RWPE1 (cell line): Measurements from ENCODE around the gene RPAP3.

ENCODE experiments used
- CTCF ChIA-PET: fragments of 350-600 bp; sonication (Branson Sonifier 250); formaldehyde crosslinking; extraction: SDS; loops from one replicate; lab custom pipeline; 2021; lab: Yijun Ruan, JAX
- POLR2A ChIA-PET: fragments of 400-600 bp; formaldehyde crosslinking; extraction: SDS; loops from one replicate; lab custom pipeline; 2020; ENCODE audit warnings: antibody characterized with exemption; ENCODE audit not compliant: low non-redundant PET; lab: Yijun Ruan, JAX
- DNase-seq: peaks from one replicate; pipeline ENCODE4 v3.0.0; 2012; ENCODE audit warnings: low spot score
- H3K27ac ChIP-seq: fragments of 450-650 bp; 2 replicates; pipeline ENCODE4 v1.5.1; 2017
- CTCF ChIP-seq: fragments of 450-650 bp; conservative IDR thresholded peaks from 2 replicates; pipeline ENCODE4 v1.5.1; 2017; ENCODE audit warnings: low read depth, mild to moderate bottlenecking

Gene RPAP3

GRCh38 chr12:47705229-47705565 is 633 bp downstream of the RPAP3 start:
- CTCF ChIA-PET = interaction anchor here (0.6 to 0.7 kb wide), 4 partner anchors 40 to 412 kb away, joined by 3 read pairs; no protein-coding TSS in a partner anchor
- TF ChIP-seq CTCF = no peak
- POLR2A ChIA-PET = no interaction called here
- no peak for DNase-seq
- H3K27ac ChIP-seq = peak overlapping the region; percentile 79

GRCh38 chr12:47704719-47705118 is 1.1 kb downstream of the RPAP3 start:
- TF ChIP-seq CTCF = no peak
- no peak for DNase-seq
- POLR2A ChIA-PET = no interaction called here
- CTCF ChIA-PET = interaction anchor here (0.6 kb wide), 3 partner anchors 40 to 412 kb away, joined by 3 read pairs; no protein-coding TSS in a partner anchor
- no peak overlapping the region for H3K27ac ChIP-seq

- POLR2A ChIA-PET = no interaction called here
- CTCF ChIA-PET = no interaction called here
- no peak overlapping the region for H3K27ac ChIP-seq
- no peak for TF ChIP-seq CTCF
- DNase-seq = no peak
These were observed 5.6 kb downstream of the RPAP3 start for GRCh38 chr12:47700263-47700662.

GRCh38 chr12:47698631-47699030 is 7.2 kb downstream of the RPAP3 start:
- H3K27ac ChIP-seq = no peak overlapping the region
- ChIA-PET POLR2A (no interaction called here), CTCF (interaction anchor here (0.7 kb wide), 1 partner anchor 487 kb away, joined by 3 read pairs; no protein-coding TSS in a partner anchor)
- no peak for DNase-seq
- TF ChIP-seq CTCF = no peak

- DNase-seq = no peak
- no peak for TF ChIP-seq CTCF
- H3K27ac ChIP-seq = no peak overlapping the region
- CTCF ChIA-PET = interaction anchor here (0.7 kb wide), 3 partner anchors 18 to 487 kb away, joined by 3 to 4 read pairs (median 4); no protein-coding TSS in a partner anchor
- POLR2A ChIA-PET = no interaction called here
These were observed 7.8 kb downstream of the RPAP3 start for GRCh38 chr12:47698055-47698454.

- peak overlapping the region; percentile 2; the same call in 1 of the 2 replicates for H3K27ac ChIP-seq
- ChIA-PET CTCF (no interaction called here), POLR2A (no interaction called here)
- DNase-seq = no peak
- TF ChIP-seq CTCF = no peak
These were observed 16.6 kb downstream of the RPAP3 start for GRCh38 chr12:47689215-47689614.
